Naive B cell (primary cell): ENCODE results near the gene NR4A1. TPM values are rescaled to one million over a fixed set of nuclear protein-coding genes. Genes with fewer than 3 reads are reported as not detected.

Experiments
- ATAC-seq, 2 donors: fragments of 150-1000 bp; cut with Tn5 transposase; 2 replicates each; pipeline ENCODE4 v1.10.0; 2021; ENCODE audit warnings: low read depth in 2 of 2, mild to moderate bottlenecking in 2 of 2, moderate library complexity in 2 of 2
- DNase-seq: peaks from one replicate; pipeline ENCODE4 v3.0.0; 2022
- H3K27ac Mint-ChIP-seq, 6 donors: one replicate each; pipeline ENCODE4 v1.8.0; 2020 to 2022; ENCODE audit warnings: mild to moderate bottlenecking in 6 of 6, mixed read lengths in 6 of 6, moderate library complexity in 5 of 6, inconsistent platforms in 2 of 6
- H3K27me3 Mint-ChIP-seq, 3 donors: one replicate each; pipeline ENCODE4 v1.8.0; 2021 to 2022; ENCODE audit warnings: mixed read lengths in 3 of 3, mild to moderate bottlenecking in 1 of 3
- H3K36me3 Mint-ChIP-seq, 2 donors: one replicate each; pipeline ENCODE4 v1.8.0; 2020 to 2022; ENCODE audit warnings: mixed read lengths in 2 of 2, inconsistent platforms in 1 of 2, mild to moderate bottlenecking in 1 of 2
- H3K4me1 Mint-ChIP-seq, 3 donors: one replicate each; pipeline ENCODE4 v1.8.0; 2020 to 2022; ENCODE audit warnings: mixed read lengths in 3 of 3, inconsistent platforms in 1 of 3, mild to moderate bottlenecking in 1 of 3, moderate library complexity in 1 of 3
- H3K4me3 Mint-ChIP-seq, 8 donors: one replicate each; pipeline ENCODE4 v1.8.0; 2020 to 2022; ENCODE audit warnings: mild to moderate bottlenecking in 8 of 8, mixed read lengths in 8 of 8, moderate library complexity in 8 of 8, inconsistent platforms in 2 of 8
- H3K9me3 Mint-ChIP-seq, 7 donors: one replicate each; pipeline ENCODE4 v1.8.0; 2020 to 2022; ENCODE audit warnings: mixed read lengths in 7 of 7, mild to moderate bottlenecking in 5 of 7, inconsistent platforms in 2 of 7, moderate library complexity in 1 of 7
- polyA plus RNA-seq, 6 donors: library from polyadenylated mRNA; unstranded; fragments of 300-500 nt; fragmentation: Illumina TruSeq; gene quantifications; one replicate each; pipeline ENCODE4 v1.2.3, GENCODE V29; 2021; ENCODE audit warnings: low read depth in 6 of 6

NR4A1 gene
- polyA plus RNA-seq, 6 donors from 2014 or later = 6.7 to 24.9 (median 12.6) TPM

DNA sequence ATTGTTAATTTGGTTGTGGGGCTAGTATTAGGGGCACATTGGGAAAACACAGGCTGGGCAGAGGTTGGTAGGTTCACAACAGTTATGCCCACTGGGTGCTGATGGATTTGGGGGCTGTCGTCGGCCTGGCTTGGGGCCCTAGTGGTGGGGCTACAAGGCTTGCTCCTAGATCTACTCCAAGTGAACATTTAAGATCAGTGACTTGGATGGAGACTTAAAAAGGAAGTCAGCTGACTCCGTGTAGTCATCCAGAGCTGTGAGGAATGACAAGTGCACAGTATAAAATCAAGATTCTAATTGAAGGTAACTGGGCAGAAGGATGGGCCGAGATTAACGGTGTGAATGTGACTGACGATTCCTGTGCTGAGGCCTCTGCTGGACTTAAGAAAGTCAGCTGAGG is 12.8 kb upstream of the NR4A1 start:
- H3K36me3 Mint-ChIP-seq = no peaks in the 10 kb centered on the region
- H3K4me3 Mint-ChIP-seq = peak overlapping the region; percentile 69 to 90 (median 82)
- H3K9me3 Mint-ChIP-seq = no peaks in the 10 kb centered on the region
- DNase-seq = no peak
- H3K27ac Mint-ChIP-seq = peak overlapping the region; percentile 90 to 96 (median 94)
- ATAC-seq = no peak
- H3K27me3 Mint-ChIP-seq = no peaks in the 10 kb centered on the region
- H3K4me1 Mint-ChIP-seq = peaks cover 39 to 65% (median 60%) of the 10 kb centered on the region in 3 donors

DNA sequence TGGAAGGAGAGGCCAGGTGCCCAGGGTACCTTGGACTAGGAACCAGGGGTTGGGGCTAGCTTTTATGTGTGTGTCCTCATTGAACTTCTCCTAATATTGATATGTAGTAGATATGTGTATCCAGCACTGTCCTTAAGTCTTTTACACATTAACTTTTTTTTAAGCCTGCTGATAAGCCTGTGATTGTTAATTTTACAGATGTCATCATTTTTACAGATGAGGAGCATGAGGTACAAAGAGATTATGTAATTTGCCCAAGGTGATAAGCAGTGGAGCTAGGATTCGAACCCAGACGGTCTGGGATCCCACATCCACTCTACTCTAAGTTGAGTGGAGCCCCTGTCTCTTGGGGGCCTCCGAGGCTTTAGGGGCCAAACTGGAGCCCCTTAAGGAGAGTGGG is 10.2 kb upstream of the NR4A1 start:
- Mint-ChIP-seq H3K36me3 (no peaks in the 10 kb centered on the region), H3K27me3 (no peaks in the 10 kb centered on the region), H3K4me3 (peak overlapping the region in 2 of 8 donors; percentile 22 to 80), H3K4me1 (peaks cover 38 to 62% (median 59%) of the 10 kb centered on the region in 3 donors), H3K9me3 (no peaks in the 10 kb centered on the region), H3K27ac (peak overlapping the region in 5 of 6 donors; percentile 36 to 93 (median 88))
- ATAC-seq (no peak), DNase-seq (no peak)

DNA sequence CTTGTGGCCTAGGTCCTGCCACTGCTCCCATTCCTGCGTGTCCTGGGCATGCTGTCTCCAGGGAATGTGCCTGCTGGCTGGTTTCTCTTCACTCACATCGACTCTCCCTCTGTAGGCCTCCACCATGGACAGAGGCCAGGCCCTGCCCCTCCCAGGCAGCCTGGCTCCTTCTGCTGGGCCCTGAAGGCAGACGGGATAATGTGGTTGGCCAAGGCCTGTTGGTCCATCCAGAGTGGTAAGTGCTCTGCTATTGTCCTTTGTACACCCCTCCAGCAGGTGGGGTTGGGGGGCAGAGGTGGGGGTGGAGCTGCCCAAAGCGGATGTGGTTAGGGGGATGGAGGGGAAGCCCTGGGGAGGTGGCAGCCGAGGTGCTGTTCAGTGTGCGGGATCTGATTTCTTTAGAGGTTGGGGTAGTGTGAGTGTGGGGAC is 9.5 kb upstream of the NR4A1 start:
- Mint-ChIP-seq H3K36me3 (no peaks in the 10 kb centered on the region), H3K9me3 (no peaks in the 10 kb centered on the region), H3K27me3 (no peaks in the 10 kb centered on the region), H3K4me1 (peaks cover 38 to 59% (median 56%) of the 10 kb centered on the region in 3 donors), H3K27ac (peak overlapping the region; percentile 93 to 99 (median 98)), H3K4me3 (peak overlapping the region; percentile 80 to 96 (median 90))
- DNase-seq = peak; percentile 80
- peak; percentile 75 to 77 for ATAC-seq

DNA sequence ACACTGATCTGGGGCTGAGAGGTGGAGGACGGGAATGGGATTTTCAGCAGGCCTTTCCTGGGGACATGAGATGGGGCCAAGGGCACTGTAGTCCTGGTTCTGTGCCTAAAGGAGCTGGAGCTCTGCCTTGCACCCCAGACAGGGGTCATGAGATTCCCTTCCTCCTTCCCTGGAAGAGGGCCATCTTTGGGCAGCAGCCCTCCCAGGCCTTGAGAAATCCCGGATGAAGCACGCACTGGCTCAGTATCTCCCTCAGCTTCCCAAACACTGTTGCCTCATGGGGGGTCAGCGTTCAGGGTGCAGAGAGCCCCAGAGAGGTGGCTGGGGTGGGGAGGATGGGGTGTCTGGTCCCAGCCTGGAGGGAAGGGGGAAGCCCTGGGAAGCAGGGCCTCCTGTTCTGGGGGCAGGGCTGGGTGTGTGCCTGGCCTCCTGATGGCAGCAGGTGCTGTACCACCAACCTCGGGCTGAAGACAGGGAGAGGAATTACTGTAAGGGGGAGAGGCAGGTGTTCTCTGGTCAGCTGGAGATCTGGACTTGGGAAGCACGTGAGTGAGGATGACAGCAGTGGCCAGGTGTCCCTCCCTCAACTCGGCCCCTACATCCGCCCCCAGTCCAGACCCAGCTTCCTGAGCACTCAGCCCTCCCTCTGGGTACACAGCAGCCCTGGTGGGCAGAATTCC is 8.4 kb upstream of the NR4A1 start:
- DNase-seq = no peak
- Mint-ChIP-seq H3K36me3 (no peaks in the 10 kb centered on the region), H3K27ac (peak overlapping the region; percentile 93 to 99 (median 98)), H3K4me1 (peaks cover 36 to 60% (median 55%) of the 10 kb centered on the region in 3 donors), H3K9me3 (no peaks in the 10 kb centered on the region), H3K4me3 (peak overlapping the region; percentile 65 to 96 (median 86)), H3K27me3 (no peaks in the 10 kb centered on the region)
- ATAC-seq = no peak

DNA sequence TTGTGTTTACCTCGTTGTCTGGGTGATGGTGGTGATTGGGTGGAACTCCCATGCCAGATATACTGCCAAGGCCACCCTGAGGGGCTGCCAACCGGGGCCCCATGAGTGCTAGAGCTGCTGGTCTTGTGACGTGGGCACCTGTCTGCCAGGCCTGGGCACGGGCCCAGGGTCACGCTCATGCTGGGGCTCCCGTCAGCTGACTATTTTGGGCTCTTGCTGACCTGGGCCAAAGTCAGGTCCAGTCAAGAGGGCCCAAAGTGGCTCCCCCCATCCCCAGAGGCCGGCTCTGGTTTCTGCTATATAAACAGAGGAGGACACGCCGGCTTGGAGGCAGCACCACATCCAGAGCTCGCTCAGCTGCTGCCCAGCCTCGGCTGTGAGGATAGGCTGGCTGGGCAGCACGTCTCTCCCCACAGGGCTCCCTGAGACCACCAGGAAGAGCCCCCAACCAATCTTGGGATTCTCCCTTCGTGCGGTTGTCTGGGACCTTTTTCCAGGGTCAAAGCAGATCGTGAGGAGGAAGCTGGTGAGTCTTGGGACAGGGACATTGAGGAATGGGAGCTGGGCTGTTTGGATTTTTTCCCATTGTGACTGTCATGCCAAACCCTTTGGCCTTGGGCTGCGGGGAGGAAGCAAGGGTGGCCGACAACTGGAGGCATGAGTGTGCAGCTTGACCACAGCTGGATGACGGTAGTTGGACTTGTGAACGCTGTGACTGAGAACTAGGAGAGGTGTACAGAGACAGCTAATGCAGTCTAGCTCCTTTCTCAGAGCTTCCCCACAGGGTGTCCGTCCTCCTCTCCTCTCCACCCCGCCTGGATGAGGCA is 7.6 kb upstream of the NR4A1 start:
- ATAC-seq = no peak
- Mint-ChIP-seq H3K27ac (peak overlapping the region in 4 of 6 donors; percentile 11 to 97 (median 53)), H3K4me3 (peak overlapping the region in 6 of 8 donors; percentile 23 to 96 (median 64)), H3K36me3 (no peaks in the 10 kb centered on the region), H3K9me3 (no peaks in the 10 kb centered on the region), H3K27me3 (no peaks in the 10 kb centered on the region), H3K4me1 (peaks cover 36 to 59% (median 51%) of the 10 kb centered on the region in 3 donors)
- DNase-seq = no peak

DNA sequence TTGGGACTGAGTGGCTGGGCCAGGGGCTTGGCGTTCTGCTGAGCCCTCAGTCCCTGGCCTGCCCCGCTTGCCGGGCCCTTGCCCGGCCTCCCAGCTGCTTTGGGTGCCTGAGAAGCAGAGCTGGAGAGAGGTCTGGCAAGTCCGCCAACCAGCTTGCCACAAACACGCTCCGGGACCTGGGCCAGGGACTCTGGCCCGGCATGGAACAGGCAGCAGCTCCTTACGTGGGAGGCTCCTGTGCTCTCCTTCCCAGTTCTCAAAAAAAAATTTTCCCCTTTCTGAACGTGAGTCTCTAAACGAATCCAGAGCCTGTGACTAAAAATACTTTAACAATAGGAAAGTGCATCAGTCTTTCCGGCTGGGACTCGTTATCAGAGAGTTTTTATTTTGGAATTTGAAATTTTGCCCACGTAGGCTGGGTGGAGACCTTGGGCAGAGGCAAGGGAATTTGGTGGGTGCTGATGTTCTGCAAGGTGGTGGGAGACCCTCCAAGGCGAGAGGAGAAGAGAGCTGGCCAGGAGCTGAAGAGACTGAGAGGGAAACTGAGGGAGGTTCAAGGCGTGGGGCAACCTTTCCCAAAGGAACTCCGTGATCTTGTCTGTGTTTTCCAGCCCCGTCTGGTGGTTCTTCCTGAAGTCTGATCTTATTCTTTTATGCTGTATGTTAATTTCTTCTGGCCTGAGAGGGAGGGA is 6.8 kb upstream of the NR4A1 start:
- Mint-ChIP-seq H3K27ac (peak overlapping the region in 5 of 6 donors; percentile 11 to 79 (median 15)), H3K36me3 (no peaks in the 10 kb centered on the region), H3K27me3 (no peaks in the 10 kb centered on the region), H3K4me1 (peaks cover 39 to 60% (median 56%) of the 10 kb centered on the region in 3 donors), H3K9me3 (no peaks in the 10 kb centered on the region), H3K4me3 (peak overlapping the region in 1 of 8 donors; percentile 24)
- DNase-seq (no peak), ATAC-seq (no peak)

DNA sequence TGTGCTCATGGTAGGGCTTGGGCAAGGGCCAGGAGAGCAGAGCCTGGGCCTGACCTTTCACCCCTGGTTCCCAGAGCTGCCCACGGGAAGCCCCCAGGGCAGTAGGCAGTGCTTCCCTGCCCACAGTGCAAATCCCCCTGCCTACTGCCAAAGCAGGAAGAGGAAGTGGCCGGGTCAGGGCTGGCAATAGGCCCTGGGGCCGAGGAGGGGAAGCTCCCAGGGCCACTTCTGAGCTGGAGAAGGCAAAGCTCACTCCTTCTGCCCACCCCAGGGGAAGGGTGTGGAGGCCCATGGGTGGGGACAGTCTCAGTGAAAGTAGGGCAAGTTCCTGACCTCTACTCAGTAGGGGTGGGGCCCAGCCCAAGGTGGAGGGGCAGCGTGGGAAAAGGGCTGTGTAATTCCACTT is 5.4 kb upstream of the NR4A1 start:
- ATAC-seq = no peak
- no peaks in the 10 kb centered on the region for H3K36me3 Mint-ChIP-seq
- no peaks in the 10 kb centered on the region for H3K27me3 Mint-ChIP-seq
- H3K4me3 Mint-ChIP-seq = peak overlapping the region in 2 of 8 donors; percentile 30 to 41
- H3K27ac Mint-ChIP-seq = peak overlapping the region; percentile 23 to 93 (median 52)
- DNase-seq = no peak
- H3K4me1 Mint-ChIP-seq = peaks cover 40 to 69% (median 60%) of the 10 kb centered on the region in 3 donors
- H3K9me3 Mint-ChIP-seq = no peaks in the 10 kb centered on the region

DNA sequence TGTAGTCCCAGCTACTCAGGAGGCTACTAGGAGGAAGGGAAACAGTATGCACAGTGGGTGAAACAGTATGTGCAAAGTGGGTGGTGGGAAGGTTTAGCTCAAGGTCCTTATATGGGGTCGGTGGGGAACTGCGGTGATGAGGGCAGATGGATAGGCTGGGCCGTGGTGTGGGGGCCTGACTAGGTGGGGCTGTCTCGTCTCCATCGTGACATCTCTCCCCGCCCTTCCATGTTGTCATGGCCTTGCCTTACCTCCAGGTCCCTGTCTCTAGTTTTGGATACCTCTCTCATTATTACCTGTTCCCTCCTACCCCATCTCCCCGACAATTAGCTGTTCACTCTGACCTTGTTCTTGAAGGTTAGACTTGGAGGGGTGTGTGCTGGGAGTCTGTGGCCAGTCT is 4.4 kb upstream of the NR4A1 start:
- Mint-ChIP-seq H3K4me3 (peak overlapping the region in 3 of 8 donors; percentile 33 to 69 (median 49)), H3K27ac (peak overlapping the region in 5 of 6 donors; percentile 42 to 66 (median 58)), H3K9me3 (no peaks in the 10 kb centered on the region), H3K27me3 (no peaks in the 10 kb centered on the region), H3K4me1 (peaks cover 42 to 67% (median 61%) of the 10 kb centered on the region in 3 donors), H3K36me3 (no peaks in the 10 kb centered on the region)
- DNase-seq (no peak), ATAC-seq (no peak)

DNA sequence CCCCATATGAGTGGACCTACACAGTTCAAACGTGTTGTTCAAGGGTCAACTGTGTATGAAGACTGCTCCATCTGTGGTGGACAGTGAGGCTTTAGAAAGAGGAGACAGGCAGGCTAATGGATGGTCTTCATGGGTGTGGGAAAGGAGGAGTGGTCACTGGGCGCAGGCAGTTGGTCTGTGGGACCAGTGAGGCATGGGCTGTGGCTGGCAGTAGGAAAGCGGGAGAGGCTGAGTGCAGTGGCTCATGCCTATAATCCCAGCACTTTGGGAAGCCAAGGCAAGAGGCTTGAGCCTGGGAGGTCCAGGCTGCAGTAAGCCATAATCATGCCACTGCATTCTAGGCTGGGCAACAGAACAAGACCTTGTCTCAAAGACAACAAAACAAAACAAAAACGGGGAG is 2.0 kb upstream of the NR4A1 start:
- ATAC-seq (no peak), DNase-seq (no peak)
- peak overlapping the region; percentile 23 to 99 (median 96) for H3K4me3 Mint-ChIP-seq
- no peaks in the 10 kb centered on the region for H3K9me3 Mint-ChIP-seq
- H3K27ac Mint-ChIP-seq = peak overlapping the region; percentile 96 to 100 (median 99)
- peaks cover 42 to 64% (median 59%) of the 10 kb centered on the region in 3 donors for H3K4me1 Mint-ChIP-seq
- H3K27me3 Mint-ChIP-seq = no peaks in the 10 kb centered on the region
- H3K36me3 Mint-ChIP-seq = no peaks in the 10 kb centered on the region

DNA sequence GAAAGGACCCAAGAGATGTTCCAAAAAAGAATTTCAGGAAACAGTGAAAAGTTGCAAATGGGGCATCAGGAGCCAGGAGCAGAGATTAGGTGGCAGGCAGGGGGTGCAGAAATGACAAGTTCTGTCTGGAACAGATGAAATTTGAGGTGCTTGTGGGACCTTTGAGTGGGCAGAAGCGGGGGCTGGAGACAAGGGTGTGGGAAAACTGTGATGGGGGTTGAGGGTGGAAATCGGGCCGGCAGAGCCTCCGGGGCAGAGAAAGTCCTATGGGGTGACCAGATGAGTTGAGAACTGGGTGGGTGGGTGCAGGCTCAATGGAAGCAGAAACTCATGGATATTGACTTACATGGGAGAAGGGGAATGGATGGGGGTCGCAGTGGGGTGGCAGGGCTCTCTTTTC is 1.6 kb upstream of the NR4A1 start:
- no peak for DNase-seq
- Mint-ChIP-seq H3K36me3 (no peaks in the 10 kb centered on the region), H3K4me1 (peaks cover 44 to 61% (median 55%) of the 10 kb centered on the region in 3 donors), H3K9me3 (no peaks in the 10 kb centered on the region), H3K27me3 (no peaks in the 10 kb centered on the region), H3K4me3 (peak overlapping the region in 7 of 8 donors; percentile 90 to 99 (median 96)), H3K27ac (peak overlapping the region; percentile 96 to 100 (median 99))
- ATAC-seq = no peak

DNA sequence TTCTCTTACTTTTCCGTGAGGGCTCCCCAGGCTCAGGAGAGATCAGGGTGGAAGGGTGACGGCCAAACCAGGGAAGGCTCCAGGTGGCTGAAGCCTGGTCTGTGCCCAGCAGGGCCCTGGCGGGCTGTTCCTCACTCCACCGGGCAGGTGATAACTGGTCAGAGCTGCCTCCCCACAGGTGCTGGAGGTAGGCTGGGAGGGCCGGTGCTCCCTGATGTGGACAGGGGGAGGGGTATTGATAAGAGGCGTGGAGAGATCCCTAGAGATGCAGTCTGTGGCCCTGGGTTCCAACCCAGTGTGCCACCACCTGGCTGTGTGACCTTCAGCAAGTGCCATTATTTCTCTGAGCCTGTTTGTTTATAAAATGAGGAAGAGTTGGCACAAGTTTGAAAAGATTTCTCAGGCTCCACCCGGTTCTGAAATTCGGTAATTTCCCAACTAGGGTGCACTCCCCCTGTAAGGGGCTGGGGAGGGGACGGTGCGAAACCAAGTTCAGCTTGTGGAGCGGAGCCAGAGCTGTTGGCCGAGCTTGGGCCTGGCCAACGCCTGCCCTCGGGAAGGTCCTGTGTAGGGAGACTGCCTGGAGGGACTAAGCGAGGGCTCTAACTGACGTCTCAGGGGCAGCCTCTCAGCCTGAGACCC is 1.0 kb upstream of the NR4A1 start:
- DNase-seq (peak; percentile 83), ATAC-seq (peak; percentile 54 to 57)
- Mint-ChIP-seq H3K27ac (peak overlapping the region; percentile 96 to 100 (median 99)), H3K36me3 (no peaks in the 10 kb centered on the region), H3K4me1 (peaks cover 44 to 60% (median 54%) of the 10 kb centered on the region in 3 donors), H3K9me3 (no peaks in the 10 kb centered on the region), H3K4me3 (peak overlapping the region; percentile 90 to 99 (median 96)), H3K27me3 (no peaks in the 10 kb centered on the region)

DNA sequence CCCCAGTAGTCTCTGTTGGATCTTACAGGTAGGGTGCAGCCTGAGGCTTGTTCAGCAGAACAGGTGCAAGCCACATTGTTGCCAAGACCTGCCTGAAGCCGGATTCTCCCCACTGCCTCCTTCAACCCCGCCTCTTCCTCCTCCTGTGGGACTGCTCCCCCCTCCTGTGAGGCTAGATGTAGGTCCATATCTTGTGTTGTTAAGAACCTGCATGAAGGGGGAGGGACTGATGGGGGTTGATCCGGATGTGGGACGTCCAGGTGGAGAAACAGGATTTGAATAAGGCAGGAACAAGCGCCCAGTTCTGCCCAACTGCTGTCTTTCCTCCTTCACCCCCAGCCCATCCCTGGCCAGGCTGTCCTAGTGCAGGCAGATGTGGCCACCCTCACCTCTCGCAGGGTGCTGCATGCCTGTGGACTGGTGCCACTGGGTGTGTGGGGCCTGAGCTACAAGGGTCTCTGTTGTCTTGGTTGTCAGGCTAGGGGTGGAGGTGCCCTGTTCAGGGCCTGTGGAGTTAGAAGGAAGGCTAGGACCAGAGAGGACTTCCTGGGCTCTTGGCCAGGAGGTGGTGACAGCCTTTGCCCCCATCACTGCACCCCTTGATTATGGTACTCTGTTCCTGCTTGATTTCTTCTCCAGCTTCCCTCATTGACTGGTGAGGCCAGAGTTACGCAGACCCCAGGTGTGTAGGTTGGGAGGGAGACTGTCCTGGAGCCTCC is 1.4 kb downstream of the NR4A1 start:
- no peaks in the 10 kb centered on the region for H3K9me3 Mint-ChIP-seq
- peak overlapping the region; percentile 90 to 99 (median 96) for H3K4me3 Mint-ChIP-seq
- H3K36me3 Mint-ChIP-seq = no peaks in the 10 kb centered on the region
- DNase-seq = no peak
- ATAC-seq = no peak
- peaks cover 40 to 45% (median 42%) of the 10 kb centered on the region in 3 donors for H3K4me1 Mint-ChIP-seq
- peak overlapping the region; percentile 96 to 100 (median 99) for H3K27ac Mint-ChIP-seq
- no peaks in the 10 kb centered on the region for H3K27me3 Mint-ChIP-seq
